Measurements from ENCODE around the gene ACOT7. TPM values are rescaled to one million over a fixed set of nuclear protein-coding genes. Genes with fewer than 3 reads are reported as not detected.

The ACOT7 gene
- total RNA-seq, 6 donors from 2014 or later = 8.2 to 33.4 (median 26.5) TPM

DNA sequence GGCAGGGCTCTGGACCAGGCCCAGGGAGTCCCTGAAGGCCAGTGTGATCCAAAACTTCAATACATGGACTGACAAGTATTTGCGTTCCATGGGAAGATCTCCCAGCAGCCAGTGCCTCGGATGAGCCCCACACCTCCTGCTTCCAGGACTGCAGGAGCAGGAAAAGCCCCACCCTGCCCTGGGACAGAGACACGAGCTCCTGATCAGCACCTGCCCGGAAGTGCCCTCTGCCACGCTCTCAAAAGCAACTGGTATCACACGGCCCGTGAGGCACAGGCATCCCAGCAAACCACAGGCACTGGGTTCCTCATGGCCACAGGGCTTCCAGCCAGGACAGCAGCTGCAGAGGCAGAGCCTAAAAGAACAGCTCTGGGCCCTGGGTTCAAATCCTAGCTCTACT is 48.6 kb downstream of the ACOT7 start:
- no peaks in the 10 kb centered on the region for H3K9me3 ChIP-seq
- H3K27ac ChIP-seq = no peak overlapping the region
- no peaks in the 10 kb centered on the region for H3K27me3 ChIP-seq
- no peak overlapping the region for H3K4me3 ChIP-seq
- WGBS, 2 donors = 82% methylated on average over 7 of the region's 7 CpGs; no CpG with 5 or more reads in 1 of the 2 donors
- H3K4me1 ChIP-seq = peaks cover 8 to 14% (median 9%) of the 10 kb centered on the region in 4 donors
- H3K36me3 ChIP-seq = no peaks in the 10 kb centered on the region
- ATAC-seq (ENCODE audit: low FRiP score in 2 of 2) (no peak), DNase-seq (no peak)
- TF ChIP-seq, protein P1, sequence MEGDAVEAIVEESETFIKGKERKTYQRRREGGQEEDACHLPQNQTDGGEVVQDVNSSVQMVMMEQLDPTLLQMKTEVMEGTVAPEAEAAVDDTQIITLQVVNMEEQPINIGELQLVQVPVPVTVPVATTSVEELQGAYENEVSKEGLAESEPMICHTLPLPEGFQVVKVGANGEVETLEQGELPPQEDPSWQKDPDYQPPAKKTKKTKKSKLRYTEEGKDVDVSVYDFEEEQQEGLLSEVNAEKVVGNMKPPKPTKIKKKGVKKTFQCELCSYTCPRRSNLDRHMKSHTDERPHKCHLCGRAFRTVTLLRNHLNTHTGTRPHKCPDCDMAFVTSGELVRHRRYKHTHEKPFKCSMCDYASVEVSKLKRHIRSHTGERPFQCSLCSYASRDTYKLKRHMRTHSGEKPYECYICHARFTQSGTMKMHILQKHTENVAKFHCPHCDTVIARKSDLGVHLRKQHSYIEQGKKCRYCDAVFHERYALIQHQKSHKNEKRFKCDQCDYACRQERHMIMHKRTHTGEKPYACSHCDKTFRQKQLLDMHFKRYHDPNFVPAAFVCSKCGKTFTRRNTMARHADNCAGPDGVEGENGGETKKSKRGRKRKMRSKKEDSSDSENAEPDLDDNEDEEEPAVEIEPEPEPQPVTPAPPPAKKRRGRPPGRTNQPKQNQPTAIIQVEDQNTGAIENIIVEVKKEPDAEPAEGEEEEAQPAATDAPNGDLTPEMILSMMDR (IDR thresholded peaks at IDR 0.05) = no peak
- no peak for TF ChIP-seq POLR2A (IDR thresholded peaks at IDR 0.05)
- no peak for TF ChIP-seq EP300 (IDR thresholded peaks at IDR 0.05)
- TF ChIP-seq POLR2AphosphoS5 (IDR thresholded peaks at IDR 0.05) = no peak

DNA sequence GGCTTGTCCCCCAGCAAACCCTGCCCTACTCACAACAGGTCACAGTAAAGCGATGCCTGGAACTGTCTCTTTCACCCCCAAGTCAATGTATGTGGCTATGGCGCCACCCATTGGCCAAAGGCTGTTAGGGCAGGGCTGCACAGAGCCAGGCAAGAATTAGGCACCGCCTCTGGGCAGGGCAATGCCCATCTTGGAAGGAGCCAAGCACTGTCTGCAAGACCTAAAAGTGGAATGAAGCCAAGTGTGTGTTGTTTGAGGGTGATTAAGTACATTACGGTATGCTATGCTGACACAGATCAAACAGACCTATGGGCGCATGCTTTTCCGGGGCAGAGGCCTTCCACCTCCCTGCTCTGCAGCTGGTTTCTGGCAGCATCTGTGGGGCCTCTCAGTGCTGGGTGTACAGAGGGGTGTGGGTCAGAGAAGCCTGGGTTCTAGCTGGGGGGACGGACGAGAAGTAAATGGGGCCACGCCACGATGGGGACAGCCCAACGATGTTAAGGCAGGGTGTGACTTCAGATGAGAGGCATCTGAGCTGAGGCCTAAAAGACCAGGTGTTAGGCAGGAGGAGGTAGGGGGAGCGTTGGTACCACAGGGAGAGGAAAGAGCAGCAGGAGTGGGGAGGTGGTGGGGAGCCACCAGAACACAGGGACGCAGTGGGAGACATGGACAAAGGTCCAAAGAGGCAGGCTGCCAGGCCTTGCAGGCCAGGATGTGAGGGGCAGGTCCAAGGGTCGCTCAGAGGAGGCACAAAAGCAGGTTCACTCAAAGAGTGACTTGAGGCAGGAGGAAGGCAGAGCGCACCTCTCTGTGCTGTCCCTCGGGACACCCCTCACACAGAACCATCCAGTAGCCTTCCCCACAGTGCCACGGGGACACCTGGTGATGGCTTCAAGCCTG is 49.8 kb downstream of the ACOT7 start:
- Histone ChIP-seq H3K27me3 (no peaks in the 10 kb centered on the region), H3K4me1 (peaks cover 6 to 9% (median 8%) of the 10 kb centered on the region in 4 donors), H3K9me3 (no peaks in the 10 kb centered on the region), H3K36me3 (peaks cover 0 to 5% (median 2%) of the 10 kb centered on the region in 4 donors), H3K27ac (no peak overlapping the region), H3K4me3 (no peak overlapping the region)
- ATAC-seq (ENCODE audit: low FRiP score in 2 of 2) (peak; percentile 80 to 81), DNase-seq (peak in 1 of 2 donors; percentile 63)
- TF ChIP-seq POLR2A (IDR thresholded peaks at IDR 0.05) = no peak
- TF ChIP-seq, protein P1 (IDR thresholded peaks at IDR 0.05) = peak; percentile 68 to 91 (median 82)
- TF ChIP-seq EP300 (IDR thresholded peaks at IDR 0.05) = no peak
- no peak for TF ChIP-seq POLR2AphosphoS5 (IDR thresholded peaks at IDR 0.05)
- WGBS, 2 donors = 70 to 77% methylated on average over 15 to 17 of the region's 17 CpGs

DNA sequence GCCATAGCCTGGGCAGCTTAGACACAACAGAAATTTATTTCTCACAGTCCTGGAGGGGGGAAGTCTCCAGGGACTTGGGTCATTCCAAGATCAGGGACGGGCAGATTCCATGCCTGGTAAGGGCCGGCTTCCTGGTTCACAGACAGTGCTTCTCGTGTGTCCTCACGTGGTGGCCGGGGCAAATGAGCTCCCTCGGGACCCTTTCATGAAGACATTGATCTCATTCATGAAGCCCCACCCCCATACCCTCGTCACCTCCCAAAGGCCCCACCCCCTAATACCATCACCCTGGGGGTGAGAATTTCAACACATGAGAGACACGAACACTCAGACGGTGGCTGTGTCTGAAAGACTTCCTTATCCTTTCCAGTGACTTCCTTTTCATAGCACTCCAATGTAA is 51.5 kb downstream of the ACOT7 start:
- H3K4me3 ChIP-seq = no peak overlapping the region
- no peaks in the 10 kb centered on the region for H3K4me1 ChIP-seq
- no peaks in the 10 kb centered on the region for H3K9me3 ChIP-seq
- ATAC-seq (ENCODE audit: low FRiP score in 2 of 2) (no peak), DNase-seq (no peak)
- TF ChIP-seq, protein P1 (IDR thresholded peaks at IDR 0.05) = no peak
- no peak for TF ChIP-seq POLR2AphosphoS5 (IDR thresholded peaks at IDR 0.05)
- TF ChIP-seq EP300 (IDR thresholded peaks at IDR 0.05) = no peak
- no peak for TF ChIP-seq POLR2A (IDR thresholded peaks at IDR 0.05)
- WGBS, 2 donors = 75 to 77% methylated on average over 8 to 9 of the region's 9 CpGs
- H3K36me3 ChIP-seq = peaks cover 0 to 11% (median 5%) of the 10 kb centered on the region in 4 donors
- no peak overlapping the region for H3K27ac ChIP-seq
- no peaks in the 10 kb centered on the region for H3K27me3 ChIP-seq

DNA sequence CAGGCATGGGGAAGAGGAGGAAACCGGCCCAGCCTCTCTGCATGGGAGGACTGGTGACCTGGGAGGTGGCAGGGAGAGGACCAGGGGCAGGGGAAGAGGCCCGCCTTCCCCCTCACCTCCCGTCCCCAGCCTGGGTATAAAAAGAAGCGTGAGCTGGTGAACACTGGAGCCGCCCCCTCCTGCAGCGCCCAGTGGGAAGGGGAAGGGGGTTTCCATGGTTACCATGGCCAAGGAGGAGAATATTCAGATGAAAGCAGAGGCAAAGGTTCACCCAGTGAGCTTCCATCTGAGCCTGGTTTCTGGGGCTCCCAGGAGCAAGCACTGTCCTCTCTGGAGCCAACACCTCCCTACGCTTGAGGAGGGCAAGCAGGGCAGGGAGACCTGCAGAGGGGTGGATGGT is 54.9 kb downstream of the ACOT7 start:
- no peaks in the 10 kb centered on the region for H3K27me3 ChIP-seq
- ATAC-seq (ENCODE audit: low FRiP score in 2 of 2) (no peak), DNase-seq (no peak)
- no peaks in the 10 kb centered on the region for H3K9me3 ChIP-seq
- H3K4me3 ChIP-seq = no peak overlapping the region
- no peaks in the 10 kb centered on the region for H3K4me1 ChIP-seq
- WGBS, 2 donors = 80 to 92% methylated on average over 2 to 7 of the region's 7 CpGs
- peaks cover 0 to 11% (median 5%) of the 10 kb centered on the region in 4 donors for H3K36me3 ChIP-seq
- H3K27ac ChIP-seq = no peak overlapping the region
- TF ChIP-seq EP300 (IDR thresholded peaks at IDR 0.05) (no peak), POLR2AphosphoS5 (IDR thresholded peaks at IDR 0.05) (no peak), POLR2A (IDR thresholded peaks at IDR 0.05) (no peak)
- TF ChIP-seq, protein P1 (IDR thresholded peaks at IDR 0.05) = no peak
